Measurements from ENCODE around the gene MAP3K20.
"Not testable (repeated sequence)": the region's sequence is repeated elsewhere in the genome, so short reads cannot be mapped to it uniquely, and the experiment has no call there.

MAP3K20 gene

DNA sequence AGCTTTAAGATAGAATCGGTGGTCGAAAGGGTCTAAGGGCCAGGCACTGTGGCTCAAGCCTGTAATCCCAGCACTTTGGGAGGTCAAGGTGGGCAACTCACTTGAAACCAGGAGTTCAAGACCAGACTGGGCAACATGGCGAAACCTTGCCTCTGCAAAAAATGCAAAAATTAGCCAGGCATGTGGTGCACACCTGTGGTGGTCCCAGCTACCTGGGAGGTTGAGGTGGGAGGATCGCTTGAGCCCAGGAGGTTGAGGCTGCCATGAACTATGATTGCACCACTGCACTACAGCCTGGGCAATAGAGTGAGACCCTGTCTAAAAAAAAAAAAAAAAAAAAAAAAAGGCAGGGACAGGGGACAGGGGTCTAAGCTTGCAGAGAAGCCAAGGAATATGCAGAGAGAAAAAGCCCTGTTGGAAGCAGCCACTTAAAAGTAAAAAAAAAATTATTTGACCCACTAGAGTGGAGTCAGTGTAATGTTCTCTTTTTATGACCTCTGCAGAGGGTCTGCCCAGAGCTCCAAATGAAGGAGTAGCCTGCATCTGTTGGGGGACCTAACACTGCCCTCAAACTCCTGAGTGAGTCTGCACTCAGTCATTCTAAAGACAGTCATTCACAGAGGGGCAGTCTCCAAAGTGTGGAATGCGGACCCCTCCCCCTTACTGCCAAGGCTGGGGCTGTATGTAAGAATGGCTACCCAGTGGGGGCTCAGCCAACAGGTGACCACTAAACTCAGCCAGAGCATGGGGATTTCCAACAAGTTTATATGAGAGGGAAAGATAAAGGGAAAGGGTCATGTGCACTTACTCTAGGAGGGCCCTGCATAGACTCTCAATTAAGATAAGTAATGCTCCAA, 160.5 kb downstream of the MAP3K20 start:
- no peak for DNase-seq (ENCODE audit: low spot score)

GRCh38 chr2:173238385-173238784, 162.7 kb downstream of the MAP3K20 start:
- DNase-seq (ENCODE audit: low spot score), result no peak

GRCh38 chr2:173238831-173239230, 163.2 kb downstream of the MAP3K20 start:
- no peak for DNase-seq (ENCODE audit: low spot score)

GRCh38 chr2:173239644-173240043, 164.0 kb downstream of the MAP3K20 start:
- DNase-seq (ENCODE audit: low spot score), result no peak

GRCh38 chr2:173240083-173240482, 164.4 kb downstream of the MAP3K20 start:
- DNase-seq (ENCODE audit: low spot score), result no peak

DNA sequence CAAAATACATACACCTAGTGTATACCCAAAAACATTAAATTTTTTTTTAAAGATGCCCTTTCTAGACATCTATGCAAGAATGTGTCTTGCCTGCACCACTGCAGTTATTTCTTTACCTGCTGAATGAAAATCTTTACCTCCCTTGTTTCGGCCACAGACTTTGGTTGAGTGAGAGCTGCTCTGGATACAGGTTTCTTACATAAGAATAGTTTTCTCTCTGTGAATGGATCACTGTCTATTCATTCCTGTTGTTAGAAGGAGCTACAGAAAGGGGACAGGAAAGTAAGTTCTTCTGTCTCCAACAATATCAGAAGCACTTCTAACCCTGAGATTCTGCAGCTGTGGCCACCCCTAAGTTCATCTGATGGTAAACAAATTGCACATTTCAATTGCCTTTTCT, 166.0 kb downstream of the MAP3K20 start:
- no peak for DNase-seq (ENCODE audit: low spot score)

GRCh38 chr2:173247156-173247555, 171.5 kb downstream of the MAP3K20 start:
- DNase-seq (ENCODE audit: low spot score), result no peak

GRCh38 chr2:173248381-173248780, 172.7 kb downstream of the MAP3K20 start:
- no peak for DNase-seq (ENCODE audit: low spot score)

DNA sequence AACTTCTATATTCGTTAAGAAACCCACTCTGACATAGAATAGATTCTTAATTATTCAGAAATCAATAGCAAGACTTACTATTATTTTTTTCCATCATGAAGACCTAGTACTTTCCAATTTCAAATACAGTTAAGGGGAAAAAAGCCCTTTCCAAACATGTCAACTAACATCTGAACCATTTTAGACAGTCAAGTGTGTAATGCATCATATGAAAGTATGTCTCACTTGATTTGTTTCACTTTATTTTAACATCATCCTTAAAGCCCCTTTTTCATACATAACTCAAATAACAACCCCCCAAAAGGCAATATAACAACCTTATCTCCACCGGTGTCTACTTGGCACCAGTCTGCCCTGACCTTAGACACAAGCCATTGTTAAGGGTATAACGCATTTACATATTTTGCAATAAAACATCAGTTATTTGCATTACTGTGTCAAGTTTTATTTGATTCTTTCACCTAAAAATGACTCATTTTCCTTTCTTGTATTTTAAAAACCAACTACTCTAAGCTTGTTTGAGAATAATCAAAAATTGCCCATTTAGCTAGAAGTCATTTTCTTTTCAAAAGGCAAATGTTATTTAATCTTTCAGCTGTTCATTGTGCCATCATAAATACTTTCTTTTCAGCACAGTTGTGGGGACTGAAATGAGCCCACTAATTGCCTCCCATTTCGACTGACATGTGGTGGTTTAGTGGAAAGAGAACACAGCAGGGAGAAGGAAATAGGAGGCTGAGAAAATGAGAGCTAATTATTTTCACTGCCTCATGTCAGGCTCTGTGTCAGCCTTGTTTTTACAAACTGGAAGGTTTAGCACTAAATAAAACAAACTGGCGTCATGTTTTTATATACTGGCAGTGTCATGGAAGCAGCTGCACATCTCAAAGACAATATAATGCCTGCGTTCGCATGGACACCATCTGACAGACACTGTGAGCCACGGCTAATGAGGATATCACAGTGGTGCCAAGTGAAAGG, 174.3 kb downstream of the MAP3K20 start:
- no peak for DNase-seq (ENCODE audit: low spot score)

DNA sequence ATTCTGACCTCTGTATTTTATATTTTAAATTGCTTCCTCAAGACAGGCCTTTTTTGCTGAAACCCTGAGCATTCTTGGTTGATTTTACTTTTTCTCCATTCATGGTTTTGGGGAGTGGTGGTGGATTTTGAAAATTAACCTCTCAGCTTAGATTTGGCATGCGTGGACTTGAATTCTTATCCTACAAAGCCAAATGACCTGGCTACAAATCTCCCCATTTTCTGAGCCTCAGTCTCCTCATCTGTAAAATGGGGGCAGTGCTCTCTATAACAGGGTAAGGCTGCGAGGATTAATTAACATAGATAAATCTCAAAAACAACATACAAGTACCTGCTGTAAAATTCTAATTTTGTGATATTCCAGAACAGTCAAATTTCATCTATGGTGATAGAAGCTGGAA, 175.6 kb downstream of the MAP3K20 start:
- no peak for DNase-seq (ENCODE audit: low spot score)

DNA sequence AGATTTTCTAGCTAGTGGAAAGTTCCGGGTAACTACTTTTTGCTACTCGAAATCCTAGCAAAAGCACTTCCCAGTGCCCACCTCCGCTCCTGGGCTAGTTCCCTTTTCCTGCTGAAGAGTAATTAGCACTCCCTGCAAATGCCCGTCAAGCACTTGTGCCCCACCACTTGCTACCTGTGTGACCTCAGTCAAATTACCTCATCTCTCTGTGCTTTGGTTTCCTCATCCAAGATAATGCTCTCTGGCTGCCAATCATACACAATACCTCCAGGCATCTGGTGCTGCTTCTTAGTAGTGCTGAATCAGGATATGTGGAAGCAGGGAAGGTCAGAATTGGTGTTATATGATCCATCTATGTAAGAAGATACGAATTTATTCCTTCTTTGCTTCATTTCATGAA, 176.9 kb downstream of the MAP3K20 start:
- DNase-seq (ENCODE audit: low spot score), result no peak

DNA sequence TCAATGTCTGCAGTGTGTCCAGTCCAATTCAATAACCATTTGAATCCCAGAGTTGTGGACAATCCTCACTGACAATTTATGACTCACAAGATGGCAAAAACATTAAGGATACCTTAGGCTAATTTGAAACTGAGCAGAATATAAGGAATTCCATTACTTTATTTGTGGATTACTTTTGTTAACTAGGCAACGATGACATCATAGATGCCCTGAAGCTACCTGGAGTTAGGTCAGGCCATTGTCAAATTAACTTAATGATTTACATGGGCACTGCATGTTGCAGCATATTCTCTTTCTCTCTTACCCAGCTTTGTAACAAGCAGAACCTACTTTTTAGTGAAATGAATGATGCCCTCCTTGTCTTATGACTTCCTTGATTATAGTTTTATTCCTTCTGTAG, 179.0 kb downstream of the MAP3K20 start:
- DNase-seq (ENCODE audit: low spot score), result no peak

DNA sequence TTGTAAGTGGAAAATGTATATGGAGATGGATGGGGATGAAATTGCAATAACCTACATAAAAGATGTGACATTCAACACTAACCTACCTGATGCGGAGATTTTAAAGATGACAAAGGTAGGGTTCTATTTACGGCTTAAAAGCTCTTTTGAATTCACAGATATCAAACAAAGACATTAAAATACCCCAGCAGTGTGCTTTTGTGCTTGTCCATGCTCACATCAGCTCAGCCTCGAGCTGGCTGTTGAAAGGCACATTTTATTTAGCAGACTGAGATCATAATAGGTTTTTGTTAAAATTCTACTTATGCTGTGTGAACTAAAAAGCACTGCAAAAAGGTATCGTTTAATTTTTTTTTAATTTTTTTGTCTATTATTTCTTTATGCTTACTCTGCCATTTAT, 183.1 kb downstream of the MAP3K20 start:
- no peak for DNase-seq (ENCODE audit: low spot score)

- not testable (repeated sequence) for DNase-seq (ENCODE audit: low spot score)
These were observed 186.7 kb downstream of the MAP3K20 start for GRCh38 chr2:173262356-173262755.

DNA sequence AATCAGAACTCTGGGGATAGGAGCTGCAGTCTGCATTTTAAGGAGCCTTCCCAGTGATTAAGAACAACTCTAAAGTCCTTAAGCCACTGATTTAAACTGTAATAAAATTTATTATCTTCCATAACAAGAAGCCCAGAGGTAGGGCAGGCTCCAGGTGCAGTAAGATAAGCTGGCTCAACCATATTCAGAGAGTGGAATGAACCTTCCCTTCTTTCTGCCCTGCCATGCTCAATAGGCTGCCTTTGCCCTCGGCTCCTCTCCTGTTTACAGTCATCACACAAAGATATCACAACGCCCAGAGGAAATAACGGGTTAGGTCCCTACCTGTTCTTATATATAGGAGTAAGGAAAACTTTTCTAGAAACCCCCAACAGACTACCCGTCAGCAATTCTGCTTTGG, 188.5 kb downstream of the MAP3K20 start:
- DNase-seq (ENCODE audit: low spot score), result no peak

- DNase-seq (ENCODE audit: low spot score), result no peak
These were observed 189.1 kb downstream of the MAP3K20 start for GRCh38 chr2:173264603-173265366.

DNA sequence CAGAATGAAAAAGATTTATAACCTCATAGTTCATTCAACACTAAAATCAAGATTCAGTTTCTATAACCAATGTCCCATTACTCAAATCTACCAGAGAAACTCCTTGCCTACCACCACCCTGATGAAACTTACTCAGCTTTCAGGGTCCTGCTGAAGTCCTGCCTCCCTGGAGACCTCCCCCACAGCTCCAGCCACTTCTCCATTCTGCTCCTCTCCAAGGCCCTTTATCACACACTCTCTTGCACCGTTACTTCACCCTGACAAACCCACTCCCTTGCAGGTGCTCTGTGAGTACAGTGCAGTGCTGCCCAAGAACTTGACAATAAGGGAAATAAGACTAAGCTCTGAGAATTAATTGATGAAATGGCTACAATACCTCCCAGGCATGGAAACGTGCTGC, 195.5 kb downstream of the MAP3K20 start:
- DNase-seq (ENCODE audit: low spot score), result no peak

DNA sequence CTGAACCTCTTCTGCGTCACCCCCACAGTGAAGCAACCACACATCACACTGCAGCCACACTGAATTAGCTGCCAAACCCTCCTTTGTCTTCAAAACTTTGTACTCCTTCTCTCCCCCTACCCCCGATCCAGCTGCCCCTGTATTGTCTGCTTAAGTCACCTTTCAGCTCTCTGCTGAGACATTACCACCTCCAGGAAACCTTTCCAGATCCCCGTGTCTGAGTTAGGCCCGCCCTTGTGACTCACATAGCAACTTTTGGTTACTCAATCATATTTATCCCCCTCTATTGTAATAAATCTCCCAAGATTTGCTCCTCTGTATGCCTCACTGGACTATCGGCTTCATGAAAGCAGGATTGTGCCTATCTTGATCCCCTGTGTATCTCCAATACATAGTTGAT, 196.2 kb downstream of the MAP3K20 start:
- no peak for DNase-seq (ENCODE audit: low spot score)

DNA sequence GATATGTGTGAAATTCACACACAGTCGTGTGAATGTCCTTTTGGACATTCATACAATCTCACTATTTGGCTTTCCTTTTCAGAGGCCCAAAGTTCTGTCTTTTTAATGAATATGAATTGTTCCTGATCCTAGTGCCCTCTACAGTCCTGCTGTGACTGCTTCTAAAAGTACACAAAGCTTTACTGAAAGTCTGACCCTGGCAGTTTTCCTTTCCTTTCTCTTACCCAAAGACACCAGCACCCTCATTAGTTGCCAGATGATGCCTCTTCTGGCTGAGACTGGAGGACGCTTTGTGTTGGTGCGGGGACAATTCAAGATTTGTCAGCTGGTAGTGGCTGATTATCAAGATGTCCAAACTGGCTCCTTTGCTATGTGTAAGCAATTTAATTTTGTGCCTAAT, 197.2 kb downstream of the MAP3K20 start:
- DNase-seq (ENCODE audit: low spot score), result no peak

- DNase-seq (ENCODE audit: low spot score), result no peak
These were observed 203.3 kb downstream of the MAP3K20 start for GRCh38 chr2:173278794-173279526.

GRCh38 chr2:173279527-173279868, 203.9 kb downstream of the MAP3K20 start:
- DNase-seq (ENCODE audit: low spot score), result no peak

- no peak for DNase-seq (ENCODE audit: low spot score)
These were observed 205.2 kb downstream of the MAP3K20 start for GRCh38 chr2:173280853-173281252.

All from hepatic stellate cell (primary cell).